Chondrocyte (in vitro differentiated cells): ENCODE measurements around the gene HDAC4. TPM values are rescaled to one million over a fixed set of nuclear protein-coding genes. Genes with fewer than 3 reads are reported as not detected.
A peak's percentile ranks its signal among the peaks of the same experiment; 100 is the strongest.

Experiments
- DNase-seq: peaks from one replicate; pipeline ENCODE4 v3.0.0; 2021; ENCODE audit warnings: mixed read lengths, low spot score
- H3K27ac Mint-ChIP-seq: one replicate; pipeline ENCODE4 v1.8.0; 2021; ENCODE audit warnings: mild to moderate bottlenecking, moderate library complexity, mixed read lengths; ENCODE audit not compliant: unreplicated experiment
- H3K27me3 Mint-ChIP-seq: 2 replicates; pipeline ENCODE4 v1.8.0; 2021; ENCODE audit warnings: low read depth, mixed read lengths
- H3K36me3 Mint-ChIP-seq: 2 replicates; pipeline ENCODE4 v1.8.0; 2021; ENCODE audit warnings: low read depth, mixed read lengths
- H3K4me1 Mint-ChIP-seq: 2 replicates; pipeline ENCODE4 v1.8.0; 2021; ENCODE audit warnings: low read depth, mild to moderate bottlenecking, mixed read lengths
- H3K4me3 Mint-ChIP-seq: one replicate; pipeline ENCODE4 v1.8.0; 2021; ENCODE audit warnings: mild to moderate bottlenecking, moderate library complexity, mixed read lengths; ENCODE audit not compliant: unreplicated experiment
- H3K9me3 Mint-ChIP-seq: 2 replicates; pipeline ENCODE4 v1.8.0; 2021; ENCODE audit warnings: low read depth, mixed read lengths
- CTCF ChIP-seq: fragments of 200-600 bp; sonication (generic); IDR thresholded peaks from 2 replicates; pipeline ENCODE4 v1.5.0; 2021; ENCODE audit warnings: antibody characterized with exemption, mild to moderate bottlenecking, moderate library complexity
- total RNA-seq: library from RNA; stranded (reverse); gene quantifications from 3 replicates; pipeline ENCODE4 v1.2.1, GENCODE V29; 2021

Gene HDAC4
- total RNA-seq, 1 donor from 2014 or later, result 22.3 TPM

GRCh38 chr2:239378021-239378917 lies 22.6 kb downstream of the HDAC4 start:
- Mint-ChIP-seq H3K27me3 (no peaks in the 10 kb centered on the region), H3K27ac (no peak overlapping the region), H3K4me3 (no peak overlapping the region), H3K4me1 (no peaks in the 10 kb centered on the region), H3K36me3 (no peaks in the 10 kb centered on the region), H3K9me3 (no peaks in the 10 kb centered on the region)
- DNase-seq, result peak; percentile 87
- no peak for TF ChIP-seq CTCF

- TF ChIP-seq CTCF, result no peak
- no peak overlapping the region for H3K27ac Mint-ChIP-seq
- no peaks in the 10 kb centered on the region for H3K9me3 Mint-ChIP-seq
- H3K4me1 Mint-ChIP-seq, result no peaks in the 10 kb centered on the region
- no peaks in the 10 kb centered on the region for H3K27me3 Mint-ChIP-seq
- H3K4me3 Mint-ChIP-seq, result no peak overlapping the region
- DNase-seq, result peak; percentile 72
- no peaks in the 10 kb centered on the region for H3K36me3 Mint-ChIP-seq
Measured at GRCh38 chr2:239377591-239377990, 23.2 kb downstream of the HDAC4 start.

GRCh38 chr2:239376942-239377531 lies 23.8 kb downstream of the HDAC4 start:
- TF ChIP-seq CTCF, result no peak
- Mint-ChIP-seq H3K36me3 (no peaks in the 10 kb centered on the region), H3K9me3 (no peaks in the 10 kb centered on the region), H3K4me3 (no peak overlapping the region), H3K27ac (peak overlapping the region; percentile 45), H3K4me1 (no peaks in the 10 kb centered on the region), H3K27me3 (no peaks in the 10 kb centered on the region)
- DNase-seq, result peak; percentile 75

- no peaks in the 10 kb centered on the region for H3K36me3 Mint-ChIP-seq
- peak; percentile 89 for DNase-seq
Measured at GRCh38 chr2:239376351-239376750, 24.5 kb downstream of the HDAC4 start.

More at GRCh38 chr2:239376351-239376750, 24.5 kb downstream of the HDAC4 start:
- TF ChIP-seq CTCF, result no peak
- Mint-ChIP-seq H3K4me3 (no peak overlapping the region), H3K27ac (no peak overlapping the region), H3K27me3 (no peaks in the 10 kb centered on the region), H3K9me3 (no peaks in the 10 kb centered on the region), H3K4me1 (no peaks in the 10 kb centered on the region)
